AG10803 (cell line): ENCODE data around the gene CCL14.
"Not testable (repeated sequence)": the region's sequence is repeated elsewhere in the genome, so short reads cannot be mapped to it uniquely, and the experiment has no call there.

Source experiments
- DNase-seq: peaks from one replicate; pipeline ENCODE4 v3.0.0; 2010; ENCODE audit warnings: low read depth
- H3K4me3 ChIP-seq: 2 replicates; pipeline ENCODE4 v1.5.1; 2011; ENCODE audit warnings: mild to moderate bottlenecking, low read length, control low read depth
- TF ChIP-seq, protein P1 (sequence below): conservative IDR thresholded peaks from 2 replicates; pipeline ENCODE4 v1.5.1; 2011; ENCODE audit warnings: mild to moderate bottlenecking, low read length, control low read depth, inconsistent platforms

The CCL14 gene

GRCh38 chr17:36017799-36018198 lies 31.3 kb upstream of the CCL14 start, which contains the start of gene CCL23:
Gene CCL23, minus strand, starts transcription at chr17:36017972. Its CDS starts 75 bp downstream, at chr17:36017897.
- H3K4me3 ChIP-seq, result no peak within 1 kb of the TSS
- no peak for DNase-seq
- TF ChIP-seq, protein P1, sequence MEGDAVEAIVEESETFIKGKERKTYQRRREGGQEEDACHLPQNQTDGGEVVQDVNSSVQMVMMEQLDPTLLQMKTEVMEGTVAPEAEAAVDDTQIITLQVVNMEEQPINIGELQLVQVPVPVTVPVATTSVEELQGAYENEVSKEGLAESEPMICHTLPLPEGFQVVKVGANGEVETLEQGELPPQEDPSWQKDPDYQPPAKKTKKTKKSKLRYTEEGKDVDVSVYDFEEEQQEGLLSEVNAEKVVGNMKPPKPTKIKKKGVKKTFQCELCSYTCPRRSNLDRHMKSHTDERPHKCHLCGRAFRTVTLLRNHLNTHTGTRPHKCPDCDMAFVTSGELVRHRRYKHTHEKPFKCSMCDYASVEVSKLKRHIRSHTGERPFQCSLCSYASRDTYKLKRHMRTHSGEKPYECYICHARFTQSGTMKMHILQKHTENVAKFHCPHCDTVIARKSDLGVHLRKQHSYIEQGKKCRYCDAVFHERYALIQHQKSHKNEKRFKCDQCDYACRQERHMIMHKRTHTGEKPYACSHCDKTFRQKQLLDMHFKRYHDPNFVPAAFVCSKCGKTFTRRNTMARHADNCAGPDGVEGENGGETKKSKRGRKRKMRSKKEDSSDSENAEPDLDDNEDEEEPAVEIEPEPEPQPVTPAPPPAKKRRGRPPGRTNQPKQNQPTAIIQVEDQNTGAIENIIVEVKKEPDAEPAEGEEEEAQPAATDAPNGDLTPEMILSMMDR, result no peak

- DNase-seq, result no peak
- no peak overlapping the region for H3K4me3 ChIP-seq
- TF ChIP-seq, protein P1, result no peak
Observed at GRCh38 chr17:36016555-36016954, 30.0 kb upstream of the CCL14 start.

GRCh38 chr17:36015895-36016294 lies 29.4 kb upstream of the CCL14 start:
- H3K4me3 ChIP-seq, DNase-seq: not testable (repeated sequence)

DNA sequence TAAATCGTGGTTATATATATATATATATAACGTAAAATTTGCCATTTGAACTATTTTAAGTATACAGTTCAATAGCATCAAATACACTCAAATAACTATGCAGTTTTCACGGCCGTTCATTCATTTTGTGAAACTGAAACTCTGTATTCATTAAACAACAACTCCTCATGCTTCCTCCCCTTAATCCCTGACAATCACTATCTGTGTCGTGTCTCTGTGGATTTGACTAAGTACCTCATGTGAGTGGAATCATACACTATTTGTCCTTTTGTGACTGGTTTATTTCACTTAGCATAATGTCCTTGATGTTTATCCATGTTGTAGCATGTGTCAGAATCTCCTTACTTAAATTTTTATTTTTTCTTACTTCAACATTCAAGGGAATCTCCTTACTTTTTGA lies 28.4 kb upstream of the CCL14 start:
- no peak overlapping the region for H3K4me3 ChIP-seq
- no peak for DNase-seq
- TF ChIP-seq, protein P1, result no peak

- TF ChIP-seq, protein P1, result no peak
- DNase-seq, result no peak
- no peak overlapping the region for H3K4me3 ChIP-seq
Observed at GRCh38 chr17:36011201-36011600, 24.7 kb upstream of the CCL14 start.

DNA sequence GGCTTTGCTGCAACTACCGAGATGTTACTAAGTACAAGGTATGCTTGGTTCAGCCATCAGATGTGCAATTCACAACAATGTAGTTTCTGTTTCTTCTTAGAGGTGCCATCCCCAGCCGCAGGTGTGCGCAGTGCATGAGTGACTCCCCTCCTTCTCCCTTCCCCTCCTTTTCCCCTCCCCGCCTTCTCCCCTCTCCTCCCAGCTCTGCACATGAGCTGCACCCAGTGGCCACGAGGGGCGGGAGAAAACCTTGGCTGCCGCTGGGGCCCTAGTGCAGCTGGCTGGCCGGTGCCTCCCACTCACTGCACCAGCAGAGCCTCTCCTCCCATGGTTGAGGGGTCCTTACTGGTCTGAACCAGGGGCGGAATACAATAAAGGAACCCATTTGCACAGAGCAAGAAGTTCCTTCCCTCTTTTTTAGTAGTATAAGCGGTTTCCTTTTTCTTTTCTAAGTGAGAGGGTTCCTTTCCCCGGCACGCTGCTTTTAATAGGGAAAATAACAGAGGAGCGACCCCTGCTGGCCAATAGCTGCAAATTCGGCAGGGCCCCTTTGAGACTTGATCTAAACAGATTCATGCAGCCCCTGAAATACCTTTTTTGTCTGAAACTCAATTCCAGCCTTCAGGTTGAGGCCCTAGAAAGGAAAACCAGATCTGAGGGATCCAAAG lies 22.6 kb upstream of the CCL14 start:
- no peak for DNase-seq
- TF ChIP-seq, protein P1, result peak; percentile 31

DNA sequence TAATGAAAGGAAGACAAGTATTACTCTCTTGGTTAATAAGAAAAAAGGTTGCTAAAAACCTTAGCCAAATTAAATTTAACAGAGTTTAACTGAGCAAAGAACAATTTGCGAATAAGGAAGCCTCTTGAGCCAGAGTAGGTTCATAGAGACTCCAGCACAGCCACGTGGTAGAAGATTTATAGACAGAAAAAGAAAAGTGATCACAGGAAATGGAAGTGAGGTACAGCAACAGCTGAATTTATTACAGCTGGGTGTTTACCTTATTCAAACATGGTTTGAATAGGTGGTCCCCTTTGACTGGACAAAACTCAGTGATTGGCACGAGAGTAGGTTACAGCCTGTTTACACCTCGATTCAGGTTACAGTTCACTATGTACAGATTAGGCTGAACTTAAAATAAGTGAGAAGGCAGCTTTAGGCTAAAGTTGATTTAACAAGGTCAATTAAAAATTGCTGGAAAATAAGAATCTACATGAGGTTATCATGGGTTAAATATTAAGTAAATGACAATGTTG lies 18.1 kb upstream of the CCL14 start:
- H3K4me3 ChIP-seq, result no peak overlapping the region
- no peak for DNase-seq
- TF ChIP-seq, protein P1, result no peak

More for the DNA sequence above, 22.6 kb upstream of the CCL14 start:
- H3K4me3 ChIP-seq, result no peak overlapping the region

DNA sequence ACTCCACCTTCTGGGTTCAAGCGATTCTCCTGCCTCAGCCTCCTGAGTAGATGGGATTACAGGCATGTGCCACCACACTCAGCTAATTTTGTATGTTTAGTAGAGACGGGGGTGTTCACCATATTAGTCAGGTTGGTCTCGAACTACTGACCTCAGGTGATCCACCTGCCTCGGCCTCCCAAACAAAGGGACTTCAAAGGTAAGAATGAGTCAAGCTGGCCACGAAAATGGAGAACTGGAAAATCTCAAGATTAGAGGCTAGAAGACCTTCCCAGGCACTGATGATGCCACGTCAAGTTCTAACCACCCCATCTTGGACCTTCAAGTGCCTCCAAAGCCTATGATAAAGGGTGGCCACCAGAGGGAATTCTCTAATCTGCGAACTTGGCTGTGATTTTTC lies 16.1 kb upstream of the CCL14 start:
- no peak overlapping the region for H3K4me3 ChIP-seq
- TF ChIP-seq, protein P1, result no peak
- no peak for DNase-seq
